Lung (tissue), 12 donors: ENCODE measurements around the gene NRXN2. TPM values are rescaled to one million over a fixed set of nuclear protein-coding genes. Genes with fewer than 3 reads are reported as not detected.

ENCODE experiments used
- ATAC-seq: fragments of 200-7000 bp; cut with Tn5 transposase; one replicate; pipeline ENCODE4 v1.9.1; 2020; ENCODE audit warnings: moderate number of reproducible peaks; ENCODE audit not compliant: insufficient read depth, low FRiP score
- DNase-seq, 3 donors: peaks; one replicate each; pipeline ENCODE4 v3.0.0-alpha.2; 2013 to 2017
- H3K27ac ChIP-seq, 2 donors: one replicate each; pipeline ENCODE4 v1.5.1; 2013; ENCODE audit warnings: mild to moderate bottlenecking in 2 of 2, moderate library complexity in 2 of 2, control low read depth in 1 of 2, inconsistent platforms in 1 of 2, low read depth in 1 of 2, low read length in 1 of 2
- H3K27me3 ChIP-seq, 3 donors: one replicate each; pipeline ENCODE4 v1.5.1; 2013; ENCODE audit warnings: low read length in 2 of 3; ENCODE audit not compliant: control insufficient read depth in 3 of 3, insufficient read depth in 3 of 3
- H3K36me3 ChIP-seq, 4 donors: one replicate each; pipeline ENCODE4 v1.5.1; 2013; ENCODE audit warnings: low read length in 4 of 4, mild to moderate bottlenecking in 1 of 4, moderate library complexity in 1 of 4; ENCODE audit not compliant: control insufficient read depth in 4 of 4, insufficient read depth in 4 of 4
- H3K4me1 ChIP-seq, 5 donors: one replicate each; pipeline ENCODE4 v1.5.1; 2013; ENCODE audit warnings: low read length in 5 of 5, mild to moderate bottlenecking in 2 of 5, moderate library complexity in 1 of 5; ENCODE audit not compliant: control insufficient read depth in 5 of 5, insufficient read depth in 5 of 5
- H3K4me3 ChIP-seq: one replicate; pipeline ENCODE4 v1.5.1; 2013; ENCODE audit warnings: mild to moderate bottlenecking, control low read depth, moderate library complexity
- H3K9ac ChIP-seq, 2 donors: one replicate each; pipeline ENCODE4 v1.5.1; 2013; ENCODE audit warnings: low read length in 2 of 2, control low read depth in 1 of 2; ENCODE audit not compliant: insufficient read depth in 1 of 2
- H3K9me3 ChIP-seq, 4 donors: one replicate each; pipeline ENCODE4 v1.5.1; 2013; ENCODE audit warnings: low read length in 3 of 4, mild to moderate bottlenecking in 1 of 4, moderate library complexity in 1 of 4; ENCODE audit not compliant: control insufficient read depth in 4 of 4, insufficient read depth in 3 of 4
- CTCF ChIP-seq: IDR thresholded peaks from 2 replicates; pipeline ENCODE4 v1.5.1; 2012; ENCODE audit warnings: mild to moderate bottlenecking; ENCODE audit errors: control extremely low read depth, extremely low read depth
- WGBS, 2 donors: extraction: QIAGEN DNeasy Blood & Tissue Kit; methylation state at CpG; one replicate each; pipeline ENCODE4 v1.1.7; 2013; 5-methylcytosine and 5-hydroxymethylcytosine counted together
- polyA plus RNA-seq, 2 donors: library from polyadenylated mRNA; stranded (reverse); fragments of 200-250 nt; gene quantifications; one replicate each; pipeline ENCODE4 v1.2.1, GENCODE V29; 2013
- total RNA-seq, 2 donors: library from RNA; depleted of rRNA in 1 of 2; stranded (reverse); fragments of >200 nt in 1 of 2; gene quantifications; one replicate each; pipeline ENCODE4 v1.2.1, GENCODE V29; 2014 to 2021
- donor health status: control.
- donor health status: control.
- donor health status: Bipolar disorder and iron deficiency.
- donor health status: healthy.
- donor health status: DM: yes; HTN: yes; CAD: no.

The NRXN2 gene
- total and polyA plus RNA-seq, 4 donors, result 0.39 to 6.6 (median 1.1) TPM

DNA sequence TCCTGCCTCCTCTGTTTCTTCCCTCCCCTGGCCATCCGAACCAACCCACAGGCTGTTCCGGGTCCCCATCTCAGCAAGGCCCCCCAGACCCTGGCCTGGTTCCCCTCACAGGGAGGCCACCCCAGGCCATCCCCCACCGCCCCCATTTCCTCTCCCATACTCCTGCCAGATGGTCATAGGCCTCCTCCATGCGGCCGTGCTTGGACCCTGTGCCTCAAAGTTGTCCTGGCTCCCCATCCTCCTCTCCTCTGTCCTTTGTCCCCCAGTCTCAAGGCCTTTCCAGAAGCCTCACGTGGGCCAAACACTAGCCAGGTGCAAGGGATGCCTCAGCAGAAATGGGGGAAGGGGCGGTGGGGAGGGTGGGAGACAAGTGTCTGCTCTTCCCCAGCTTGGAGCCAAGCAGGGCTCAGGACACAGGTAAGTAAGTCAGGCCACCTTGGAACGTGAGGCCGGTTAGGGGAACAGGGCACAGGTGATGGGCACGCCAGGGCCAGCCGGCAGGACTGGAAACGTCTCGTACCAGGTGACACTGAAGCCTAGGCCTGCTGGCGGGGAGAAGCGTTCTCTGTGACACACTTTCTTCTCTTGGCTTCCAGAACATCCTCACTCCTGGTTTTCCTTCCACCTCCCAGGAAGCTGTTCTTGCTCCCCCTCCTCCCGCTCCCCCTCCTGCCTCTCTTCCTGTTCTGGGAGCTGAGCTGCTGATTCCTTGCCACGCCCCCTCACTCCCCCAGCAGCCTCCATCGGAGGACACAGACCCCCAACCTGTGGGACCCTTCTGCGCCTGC is 163.5 kb downstream of the NRXN2 start:
- Histone ChIP-seq H3K9ac (no peak overlapping the region), H3K27ac (no peak overlapping the region), H3K27me3 (no peaks in the 10 kb centered on the region), H3K4me3 (no peak overlapping the region), H3K4me1 (peaks cover 0 to 17% (median 8%) of the 10 kb centered on the region in 5 donors), H3K36me3 (no peaks in the 10 kb centered on the region), H3K9me3 (no peaks in the 10 kb centered on the region)
- DNase-seq (peak in 1 of 3 donors; percentile 45), ATAC-seq (no peak)
- 77 to 82% methylated on average over 18 to 19 of the region's 19 CpGs for WGBS, 2 donors
- TF ChIP-seq CTCF, result no peak

DNA sequence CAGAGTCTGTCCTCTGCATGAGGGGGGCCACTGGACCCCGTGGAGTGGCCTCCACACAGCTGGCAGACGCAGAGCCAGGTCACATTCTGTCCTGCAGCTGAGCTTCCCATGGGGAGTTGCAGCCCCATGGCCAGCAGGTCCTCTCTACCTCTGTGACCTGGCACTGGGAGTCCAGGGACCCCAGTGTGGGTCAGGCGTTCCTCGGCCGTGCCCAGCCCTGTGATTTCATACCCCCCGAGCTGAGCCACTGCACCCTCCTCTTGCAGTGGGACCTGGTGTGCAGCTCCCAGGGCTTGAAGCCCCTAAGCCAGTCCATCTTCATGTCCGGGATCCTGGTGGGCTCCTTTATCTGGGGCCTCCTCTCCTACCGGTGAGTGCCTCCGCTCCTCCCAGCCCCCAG is 164.1 kb downstream of the NRXN2 start:
- TF ChIP-seq CTCF, result no peak
- ATAC-seq (no peak), DNase-seq (no peak)
- no peak overlapping the region for H3K4me3 ChIP-seq
- H3K36me3 ChIP-seq, result no peaks in the 10 kb centered on the region
- WGBS, 2 donors, result 87 to 96% methylated on average over 9 of the region's 9 CpGs
- H3K4me1 ChIP-seq, result peaks cover 0 to 22% (median 11%) of the 10 kb centered on the region in 5 donors
- no peaks in the 10 kb centered on the region for H3K9me3 ChIP-seq
- H3K27ac ChIP-seq, result no peak overlapping the region
- no peak overlapping the region for H3K9ac ChIP-seq
- H3K27me3 ChIP-seq, result no peaks in the 10 kb centered on the region

DNA sequence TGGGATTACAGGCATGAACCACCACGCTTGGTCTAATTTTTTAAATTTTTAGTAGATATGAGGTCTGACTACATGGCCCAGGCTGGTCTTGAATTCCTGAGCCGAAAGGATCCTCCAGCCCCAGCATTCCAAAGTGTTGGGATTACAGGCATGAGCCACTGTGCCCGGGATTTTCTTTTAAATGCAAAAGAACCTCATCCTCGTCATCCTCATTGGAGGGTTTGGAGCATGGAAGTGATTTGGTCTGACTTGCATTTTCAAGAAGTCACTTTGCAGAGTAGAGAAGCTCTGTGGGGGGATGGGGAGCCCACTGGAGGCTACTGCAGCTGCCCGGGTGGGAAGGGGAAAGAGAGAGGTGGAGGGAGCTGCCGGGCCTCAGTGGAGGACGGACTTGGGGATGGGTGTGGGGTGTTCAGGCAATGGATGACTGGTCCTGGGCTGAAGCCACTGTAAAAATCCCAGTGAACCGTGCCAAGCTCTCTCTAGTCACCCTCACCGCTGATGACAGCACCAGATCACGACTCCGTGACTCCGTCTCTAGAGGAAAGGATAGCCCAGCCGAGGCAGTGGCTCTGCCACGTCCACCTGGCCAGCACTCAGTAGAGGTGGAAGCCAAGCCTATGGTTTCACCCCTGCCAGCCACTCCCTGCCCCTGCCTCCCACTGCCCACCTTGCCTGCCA is 164.8 kb downstream of the NRXN2 start:
- no peaks in the 10 kb centered on the region for H3K9me3 ChIP-seq
- DNase-seq (peak in 1 of 3 donors; percentile 31), ATAC-seq (no peak)
- no peak overlapping the region for H3K9ac ChIP-seq
- no peak overlapping the region for H3K4me3 ChIP-seq
- H3K27me3 ChIP-seq, result no peaks in the 10 kb centered on the region
- TF ChIP-seq CTCF, result no peak
- no peaks in the 10 kb centered on the region for H3K36me3 ChIP-seq
- H3K4me1 ChIP-seq, result peaks cover 0 to 28% (median 15%) of the 10 kb centered on the region in 5 donors
- H3K27ac ChIP-seq, result no peak overlapping the region
- 82 to 88% methylated on average over 14 of the region's 14 CpGs for WGBS, 2 donors
